Mesendoderm (in vitro differentiated cells): Measurements from ENCODE around the gene AKT3.

Experiments used
- DNase-seq: peaks from one replicate; pipeline ENCODE4 v3.0.0; 2013
- H2AK5ac ChIP-seq: 2 replicates; pipeline ENCODE4 v1.6.1; 2013; ENCODE audit warnings: low read length, inconsistent platforms
- H2BK120ac ChIP-seq: 2 replicates; pipeline ENCODE4 v1.6.1; 2013; ENCODE audit warnings: low read depth, mild to moderate bottlenecking, low read length, moderate library complexity, mixed read lengths
- H2BK15ac ChIP-seq: replicated peaks from 2 replicates; pipeline ENCODE4 v1.6.1; 2013; ENCODE audit warnings: low read depth, mild to moderate bottlenecking, moderate library complexity
- H2BK5ac ChIP-seq: 2 replicates; pipeline ENCODE4 v1.6.1; 2013; ENCODE audit warnings: low read length, inconsistent platforms
- H3K18ac ChIP-seq: 2 replicates; pipeline ENCODE4 v1.6.1; 2013; ENCODE audit warnings: mild to moderate bottlenecking, low read length, mixed read lengths
- H3K23ac ChIP-seq: one replicate; pipeline ENCODE4 v1.6.1; 2013; ENCODE audit warnings: low read length
- H3K27ac ChIP-seq: 2 replicates; pipeline ENCODE4 v1.5.1; 2013; ENCODE audit warnings: low read depth, mild to moderate bottlenecking, inconsistent platforms, low read length, moderate library complexity
- H3K27me3 ChIP-seq: 2 replicates; pipeline ENCODE4 v1.6.1; 2013; ENCODE audit warnings: low read length, control low read depth, mild to moderate bottlenecking, inconsistent platforms; ENCODE audit not compliant: insufficient read depth, poor library complexity
- H3K36me3 ChIP-seq: 2 replicates; pipeline ENCODE4 v1.6.1; 2013; ENCODE audit warnings: low read length, inconsistent platforms; ENCODE audit not compliant: control insufficient read depth, insufficient read depth
- H3K4ac ChIP-seq: one replicate; pipeline ENCODE4 v1.6.1; 2013; ENCODE audit warnings: low read depth, mild to moderate bottlenecking, low read length, moderate library complexity
- H3K4me1 ChIP-seq: 2 replicates; pipeline ENCODE4 v1.6.1; 2013; ENCODE audit warnings: low read depth, low read length, inconsistent platforms; ENCODE audit not compliant: control insufficient read depth
- H3K4me2 ChIP-seq: 2 replicates; pipeline ENCODE4 v1.6.1; 2013; ENCODE audit warnings: low read length
- H3K4me3 ChIP-seq: 2 replicates; pipeline ENCODE4 v1.5.1; 2013; ENCODE audit warnings: mild to moderate bottlenecking, low read length
- H3K56ac ChIP-seq: one replicate; pipeline ENCODE4 v1.6.1; 2013; ENCODE audit warnings: low read length
- H3K79me1 ChIP-seq: 2 replicates; pipeline ENCODE4 v1.6.1; 2013; ENCODE audit warnings: low read length, inconsistent platforms
- H3K79me2 ChIP-seq: 2 replicates; pipeline ENCODE4 v1.6.1; 2013; ENCODE audit warnings: mild to moderate bottlenecking, low read length; ENCODE audit not compliant: control insufficient read depth, insufficient read depth
- H3K9ac ChIP-seq: 2 replicates; pipeline ENCODE4 v1.6.1; 2013; ENCODE audit warnings: low read length, inconsistent platforms
- H4K5ac ChIP-seq: one replicate; pipeline ENCODE4 v1.6.1; 2013; ENCODE audit warnings: low read length
- H4K8ac ChIP-seq: one replicate; pipeline ENCODE4 v1.6.1; 2013; ENCODE audit warnings: low read depth, mild to moderate bottlenecking, control low read depth, low read length, moderate library complexity
- WGBS: extraction: QIAGEN DNeasy Blood & Tissue Kit; methylation state at CpG from one replicate; pipeline ENCODE4 v1.1.7; 2013; ENCODE audit warnings: low lambda C conversion rate, missing lambda C conversion rate; ENCODE audit not compliant: insufficient coverage; ENCODE audit errors: extremely low coverage; 5-methylcytosine and 5-hydroxymethylcytosine counted together

The AKT3 gene

GRCh38 chr1:243846761-243847160 lies 3.3 kb downstream of the AKT3 start:
- WGBS: no CpG with 5 or more reads among the region's 1 CpG

DNA sequence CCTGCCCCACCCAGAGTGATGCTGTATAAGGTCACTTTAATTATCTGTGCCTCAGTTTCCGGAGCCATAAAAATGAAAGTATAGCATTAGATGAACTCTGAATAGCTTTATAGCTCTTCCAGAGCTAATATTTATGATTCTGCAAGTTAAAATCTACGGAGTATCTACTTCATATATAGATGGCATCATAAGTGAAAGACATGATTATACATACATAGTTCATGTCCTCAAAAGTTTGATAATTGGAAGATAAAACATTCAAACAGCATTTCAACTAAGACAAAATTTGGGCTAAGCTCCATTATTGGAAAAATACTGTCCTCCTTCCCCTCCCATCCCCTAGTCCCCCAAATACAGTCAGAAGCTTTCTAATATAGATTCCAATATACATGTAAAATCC lies 4.2 kb downstream of the AKT3 start:
- Histone ChIP-seq H2AK5ac (no peak overlapping the region), H3K4me1 (no peaks in the 10 kb centered on the region), H3K4me2 (no peak overlapping the region), H3K23ac (no peak overlapping the region), H3K4ac (no peak overlapping the region), H2BK15ac (no peak overlapping the region), H3K79me2 (peaks cover 21% of the 10 kb centered on the region), H4K8ac (no peak overlapping the region), H2BK5ac (no peak overlapping the region), H2BK120ac (no peak overlapping the region), H3K9ac (no peak overlapping the region), H3K27me3 (no peaks in the 10 kb centered on the region), H3K18ac (no peak overlapping the region), H4K5ac (no peak overlapping the region), H3K27ac (no peak overlapping the region), H3K36me3 (no peaks in the 10 kb centered on the region), H3K79me1 (peaks cover 3% of the 10 kb centered on the region), H3K4me3 (no peak overlapping the region), H3K56ac (no peak overlapping the region)
- WGBS: no CpG with 5 or more reads among the region's 2 CpGs
- no peak for DNase-seq

More at GRCh38 chr1:243846761-243847160, 3.3 kb downstream of the AKT3 start:
- Histone ChIP-seq H3K36me3 (no peaks in the 10 kb centered on the region), H3K56ac (no peak overlapping the region), H3K18ac (no peak overlapping the region), H3K23ac (no peak overlapping the region), H2BK5ac (no peak overlapping the region), H3K4me2 (no peak overlapping the region), H4K5ac (no peak overlapping the region), H3K4me1 (no peaks in the 10 kb centered on the region), H2AK5ac (no peak overlapping the region), H3K79me1 (peaks cover 3% of the 10 kb centered on the region), H3K9ac (no peak overlapping the region), H2BK15ac (no peak overlapping the region), H3K27ac (no peak overlapping the region), H3K79me2 (peaks cover 21% of the 10 kb centered on the region), H3K27me3 (no peaks in the 10 kb centered on the region), H3K4me3 (no peak overlapping the region), H2BK120ac (no peak overlapping the region), H3K4ac (no peak overlapping the region), H4K8ac (no peak overlapping the region)
- no peak for DNase-seq

DNA sequence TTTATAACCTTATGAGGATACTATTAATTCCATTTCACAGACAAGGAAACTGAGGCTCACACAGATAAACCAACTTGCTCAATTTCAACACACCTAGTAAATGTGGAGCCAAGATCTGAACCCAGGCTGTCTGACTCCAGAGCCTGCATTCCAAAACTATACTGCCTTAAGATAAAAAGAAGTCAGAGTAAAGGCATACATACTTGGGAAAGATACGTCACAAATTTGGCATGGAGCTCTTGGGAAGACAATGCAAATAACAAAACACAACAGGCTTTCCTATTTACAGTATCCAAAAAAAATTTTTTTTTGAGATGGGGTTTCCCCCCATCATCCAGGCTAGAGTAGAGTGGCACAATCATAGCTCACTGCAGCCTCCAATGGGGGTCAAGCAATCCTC lies 5.9 kb downstream of the AKT3 start:
- no CpG with 5 or more reads among the region's 1 CpG for WGBS
- DNase-seq: no peak
- no peak overlapping the region for H3K23ac ChIP-seq
- no peak overlapping the region for H3K4me2 ChIP-seq
- H3K56ac ChIP-seq: no peak overlapping the region
- no peak overlapping the region for H4K5ac ChIP-seq
- no peak overlapping the region for H3K18ac ChIP-seq
- no peak overlapping the region for H2AK5ac ChIP-seq
- H3K4ac ChIP-seq: no peak overlapping the region
- no peak overlapping the region for H2BK5ac ChIP-seq
- H3K4me1 ChIP-seq: no peaks in the 10 kb centered on the region
- peaks cover 21% of the 10 kb centered on the region for H3K79me2 ChIP-seq
- H3K27me3 ChIP-seq: no peaks in the 10 kb centered on the region
- no peak overlapping the region for H3K9ac ChIP-seq
- no peak overlapping the region for H3K27ac ChIP-seq
- H4K8ac ChIP-seq: no peak overlapping the region
- peaks cover 3% of the 10 kb centered on the region for H3K79me1 ChIP-seq
- no peak overlapping the region for H2BK15ac ChIP-seq
- no peaks in the 10 kb centered on the region for H3K36me3 ChIP-seq
- no peak overlapping the region for H2BK120ac ChIP-seq
- H3K4me3 ChIP-seq: no peak overlapping the region

GRCh38 chr1:243842978-243843511 lies 7.0 kb downstream of the AKT3 start:
- H3K27me3 ChIP-seq: no peaks in the 10 kb centered on the region
- H3K4me1 ChIP-seq: no peaks in the 10 kb centered on the region
- no peak overlapping the region for H3K18ac ChIP-seq
- H3K27ac ChIP-seq: no peak overlapping the region
- H4K8ac ChIP-seq: no peak overlapping the region
- H2BK5ac ChIP-seq: no peak overlapping the region
- H3K79me1 ChIP-seq: peaks cover 3% of the 10 kb centered on the region
- no peak overlapping the region for H3K4ac ChIP-seq
- H3K79me2 ChIP-seq: peaks cover 19% of the 10 kb centered on the region
- H3K9ac ChIP-seq: no peak overlapping the region
- H4K5ac ChIP-seq: no peak overlapping the region
- H3K23ac ChIP-seq: no peak overlapping the region
- H3K4me3 ChIP-seq: no peak overlapping the region
- no peak overlapping the region for H3K56ac ChIP-seq
- 100% methylated on average over 1 of the region's 4 CpGs for WGBS
- no peak overlapping the region for H2BK15ac ChIP-seq
- H2BK120ac ChIP-seq: no peak overlapping the region
- H3K4me2 ChIP-seq: no peak overlapping the region
- no peaks in the 10 kb centered on the region for H3K36me3 ChIP-seq
- H2AK5ac ChIP-seq: no peak overlapping the region
- DNase-seq: peak; percentile 67

GRCh38 chr1:243842161-243842560 lies 7.9 kb downstream of the AKT3 start:
- no peak overlapping the region for H3K4me2 ChIP-seq
- no peak overlapping the region for H4K5ac ChIP-seq
- H3K27ac ChIP-seq: no peak overlapping the region
- no peaks in the 10 kb centered on the region for H3K4me1 ChIP-seq
- H3K56ac ChIP-seq: no peak overlapping the region
- no peak overlapping the region for H3K9ac ChIP-seq
- H3K79me2 ChIP-seq: peaks cover 17% of the 10 kb centered on the region
- no peak for DNase-seq
- no peak overlapping the region for H3K4me3 ChIP-seq
- H3K36me3 ChIP-seq: no peaks in the 10 kb centered on the region
- H2BK5ac ChIP-seq: no peak overlapping the region
- WGBS: no CpG with 5 or more reads among the region's 5 CpGs
- H2BK120ac ChIP-seq: no peak overlapping the region
- no peak overlapping the region for H3K18ac ChIP-seq
- no peak overlapping the region for H2BK15ac ChIP-seq
- no peak overlapping the region for H3K23ac ChIP-seq
- no peak overlapping the region for H2AK5ac ChIP-seq
- peaks cover 3% of the 10 kb centered on the region for H3K79me1 ChIP-seq
- no peak overlapping the region for H4K8ac ChIP-seq
- no peak overlapping the region for H3K4ac ChIP-seq
- H3K27me3 ChIP-seq: no peaks in the 10 kb centered on the region

- Histone ChIP-seq H3K4me2 (no peak overlapping the region), H3K79me2 (peaks cover 14% of the 10 kb centered on the region), H2BK5ac (no peak overlapping the region), H2BK120ac (no peak overlapping the region), H3K27me3 (no peaks in the 10 kb centered on the region), H3K9ac (no peak overlapping the region), H3K4me1 (no peaks in the 10 kb centered on the region), H3K36me3 (no peaks in the 10 kb centered on the region), H2BK15ac (no peak overlapping the region), H3K4me3 (no peak overlapping the region), H3K18ac (no peak overlapping the region), H3K79me1 (peaks cover 3% of the 10 kb centered on the region), H4K8ac (no peak overlapping the region), H3K27ac (no peak overlapping the region), H3K4ac (no peak overlapping the region), H3K23ac (no peak overlapping the region), H3K56ac (no peak overlapping the region), H4K5ac (no peak overlapping the region), H2AK5ac (no peak overlapping the region)
- no peak for DNase-seq
- WGBS: no CpG with 5 or more reads among the region's 3 CpGs
Measured at GRCh38 chr1:243841507-243841906, 8.5 kb downstream of the AKT3 start.
